Activated naive CD4-positive, alpha-beta T cell treated with Interleukin-2 at 50 U/mL for 16 hours (primary cell): ENCODE measurements around the gene SLC2A1.
"Not testable (repeated sequence)": the region's sequence is repeated elsewhere in the genome, so short reads cannot be mapped to it uniquely, and the experiment has no call there.

Experiments used
- DNase-seq: peaks from one replicate; pipeline ENCODE4 v3.0.0-alpha.2; 2020

Gene SLC2A1

GRCh38 chr1:42927274-42927841 lies 31.3 kb downstream of the SLC2A1 start:
- DNase-seq = no peak

- DNase-seq = no peak
These were observed 31.8 kb downstream of the SLC2A1 start for GRCh38 chr1:42926879-42927242.

- no peak for DNase-seq
These were observed 32.3 kb downstream of the SLC2A1 start for GRCh38 chr1:42926235-42926878.

DNA sequence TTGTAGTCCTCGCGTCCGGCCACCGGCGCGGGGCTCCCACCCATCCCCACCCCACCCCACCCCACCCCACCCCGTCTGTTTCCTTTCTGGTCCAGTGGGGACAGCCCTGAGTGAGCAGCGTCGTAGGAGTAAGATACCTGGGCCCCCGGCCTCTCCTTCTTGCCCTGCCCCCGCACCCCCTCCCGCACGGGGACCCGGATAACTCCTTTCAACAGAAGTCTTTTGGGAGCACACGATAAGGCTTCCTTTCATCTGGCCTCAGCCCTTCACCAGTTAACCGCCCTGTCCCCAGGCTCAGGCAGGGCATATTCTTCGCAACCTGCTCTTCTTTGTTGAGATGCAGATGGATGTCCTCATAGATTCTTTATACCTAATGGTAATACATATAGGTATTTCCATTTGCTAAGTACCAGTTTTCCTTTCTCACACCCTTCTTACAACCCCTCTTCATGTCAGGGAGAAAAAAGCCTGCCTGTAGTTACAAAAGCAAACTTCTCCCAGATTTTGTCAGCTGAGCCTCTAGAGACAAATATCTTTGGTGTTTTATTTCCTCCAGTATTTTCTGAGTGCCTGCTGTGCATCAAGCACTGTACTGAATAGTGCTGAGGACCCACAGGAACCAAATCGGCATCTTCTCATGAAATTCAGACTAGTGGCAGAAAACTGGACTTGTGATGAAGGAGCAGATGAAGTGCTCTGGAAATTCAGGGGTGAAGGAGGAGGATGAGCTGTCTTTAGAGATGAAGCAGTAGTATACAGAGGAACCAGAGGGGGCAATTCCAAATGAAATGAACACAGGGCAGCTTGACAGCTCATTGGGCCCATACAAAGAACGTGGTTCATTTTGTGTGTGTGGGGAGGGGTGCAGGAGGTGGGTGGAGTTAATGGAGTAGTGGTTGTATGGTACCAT lies 33.6 kb downstream of the SLC2A1 start:
- peak; percentile 24 for DNase-seq

DNA sequence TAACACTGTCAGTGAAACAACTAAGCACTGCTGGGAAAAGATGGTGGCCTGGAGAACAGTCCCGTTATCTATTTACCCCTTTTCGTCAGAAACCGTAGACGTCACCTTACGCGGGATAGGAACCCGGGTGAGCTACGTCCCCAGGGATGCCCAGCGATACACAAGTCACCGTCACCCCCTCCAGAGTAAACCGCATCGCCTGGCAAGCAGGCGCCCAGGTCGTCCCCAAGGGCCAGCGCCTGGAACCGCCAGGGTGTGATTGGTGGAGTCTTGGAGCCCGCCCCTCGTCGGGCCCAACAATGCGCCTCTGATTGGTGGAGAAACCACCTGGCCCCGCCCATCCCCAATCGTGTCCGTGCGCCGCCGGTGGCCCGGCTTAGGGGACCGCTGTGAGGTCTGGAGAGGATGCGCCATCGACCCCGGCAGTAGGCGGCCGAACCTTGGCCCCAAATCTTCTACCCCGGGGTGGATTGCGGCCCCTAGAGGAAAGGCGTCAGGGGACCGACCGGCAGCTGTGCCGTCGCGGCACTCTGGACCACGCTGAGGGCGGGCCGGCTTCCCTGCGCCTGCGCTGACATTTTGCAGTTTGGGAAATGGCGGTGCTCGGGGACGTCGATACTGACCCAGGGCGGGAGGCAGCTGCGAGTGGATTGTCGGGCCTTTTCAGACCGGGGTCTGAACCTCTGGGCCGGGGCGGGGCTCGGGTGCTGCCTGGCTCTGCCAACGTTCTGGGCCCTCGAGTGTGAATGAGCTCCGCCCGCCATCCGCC lies 34.4 kb downstream of the SLC2A1 start:
- DNase-seq = peak; percentile 94

GRCh38 chr1:42923367-42924081 lies 35.1 kb downstream of the SLC2A1 start:
- DNase-seq = no peak

- DNase-seq = peak; percentile 59
These were observed 35.8 kb downstream of the SLC2A1 start for GRCh38 chr1:42922687-42923366.

- no peak for DNase-seq
These were observed 36.9 kb downstream of the SLC2A1 start for GRCh38 chr1:42921769-42922168.

GRCh38 chr1:42919651-42920050 lies 39.0 kb downstream of the SLC2A1 start:
- DNase-seq = not testable (repeated sequence)

GRCh38 chr1:42917241-42917495 lies 41.5 kb downstream of the SLC2A1 start:
- DNase-seq = no peak

DNA sequence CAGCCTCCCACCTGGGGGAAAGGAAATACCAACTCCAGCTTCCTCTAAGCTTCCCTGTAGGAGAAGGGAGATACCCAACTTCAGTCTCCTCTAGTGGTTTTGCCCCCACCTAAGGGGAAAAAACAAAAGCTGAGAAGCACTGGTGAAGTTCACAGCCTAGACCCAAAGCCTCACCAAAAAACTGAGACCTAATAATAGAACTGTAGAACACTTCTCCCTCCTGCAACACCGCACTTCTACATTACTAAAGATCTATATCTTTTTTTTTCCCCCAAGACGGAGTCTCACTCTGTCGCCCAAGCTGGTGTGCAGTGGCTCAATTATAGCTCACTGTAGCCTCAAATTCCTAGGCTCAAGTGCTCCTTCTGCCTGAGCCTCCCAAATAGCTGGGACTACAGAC lies 43.2 kb downstream of the SLC2A1 start:
- no peak for DNase-seq

DNA sequence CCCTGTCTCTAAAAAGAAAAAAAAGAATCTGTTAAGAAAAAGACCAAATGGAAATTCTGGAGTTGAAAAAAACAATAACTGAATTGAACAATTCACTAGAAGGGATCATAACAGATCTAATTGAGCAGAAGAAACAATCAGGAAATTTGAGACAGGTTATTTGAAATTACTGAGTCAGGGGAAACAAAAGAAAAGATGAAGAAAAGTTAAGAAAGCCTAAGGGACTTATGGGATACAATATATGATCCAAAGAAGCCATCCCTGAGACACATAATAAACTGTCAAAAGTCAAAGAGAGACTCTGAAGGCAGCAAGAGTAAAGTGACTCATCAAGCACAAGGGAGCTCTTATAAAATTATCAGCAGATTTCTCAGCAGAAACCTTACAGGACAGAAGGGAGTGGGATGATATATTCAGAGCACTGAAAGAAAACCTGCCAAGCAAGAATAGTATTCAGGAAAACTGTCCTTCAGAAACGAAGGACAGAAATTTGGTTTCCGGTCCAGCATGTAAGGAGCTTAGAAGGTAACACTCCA lies 44.5 kb downstream of the SLC2A1 start:
- DNase-seq = no peak

GRCh38 chr1:42913426-42914091 lies 45.1 kb downstream of the SLC2A1 start:
- DNase-seq = peak; percentile 47

GRCh38 chr1:42910985-42911384 lies 47.7 kb downstream of the SLC2A1 start:
- no peak for DNase-seq

DNA sequence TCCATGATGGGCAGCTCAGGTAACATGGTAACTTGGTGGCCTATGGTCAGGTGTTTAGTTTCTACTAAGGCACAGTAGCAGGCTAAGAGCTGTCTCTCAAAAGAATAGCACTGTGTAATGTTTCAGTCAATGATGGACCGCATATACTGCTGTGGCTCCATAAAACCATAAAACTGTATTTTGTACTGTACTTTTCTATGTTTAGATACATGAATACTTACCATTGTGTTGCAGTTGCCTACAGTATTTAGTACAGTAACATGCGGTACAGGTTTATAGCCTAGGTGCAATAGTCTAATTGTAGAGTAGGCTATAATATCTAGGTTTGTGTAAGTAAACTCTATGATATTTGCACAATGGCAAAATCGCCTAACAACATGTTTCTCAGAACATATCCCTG lies 50.6 kb downstream of the SLC2A1 start:
- no peak for DNase-seq

DNA sequence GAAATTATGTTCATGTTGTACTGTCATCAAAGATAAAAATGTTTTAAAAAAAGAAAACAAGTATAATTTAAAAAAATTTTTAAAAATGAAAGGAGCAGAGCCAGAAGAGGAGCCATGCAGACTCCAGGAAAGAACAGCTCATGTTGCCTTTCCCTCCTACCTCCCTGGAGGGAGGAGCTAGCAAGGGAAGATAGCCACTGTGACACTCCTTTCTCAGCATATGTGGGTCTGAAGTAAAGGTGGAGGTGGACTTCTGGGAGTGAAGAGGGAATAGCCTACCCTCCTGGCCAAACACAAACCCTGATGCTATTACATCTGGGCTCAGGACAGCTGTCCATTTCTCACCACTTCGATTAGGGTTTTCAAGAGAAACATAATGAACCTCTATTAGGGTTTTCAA lies 54.2 kb downstream of the SLC2A1 start:
- DNase-seq = no peak

DNA sequence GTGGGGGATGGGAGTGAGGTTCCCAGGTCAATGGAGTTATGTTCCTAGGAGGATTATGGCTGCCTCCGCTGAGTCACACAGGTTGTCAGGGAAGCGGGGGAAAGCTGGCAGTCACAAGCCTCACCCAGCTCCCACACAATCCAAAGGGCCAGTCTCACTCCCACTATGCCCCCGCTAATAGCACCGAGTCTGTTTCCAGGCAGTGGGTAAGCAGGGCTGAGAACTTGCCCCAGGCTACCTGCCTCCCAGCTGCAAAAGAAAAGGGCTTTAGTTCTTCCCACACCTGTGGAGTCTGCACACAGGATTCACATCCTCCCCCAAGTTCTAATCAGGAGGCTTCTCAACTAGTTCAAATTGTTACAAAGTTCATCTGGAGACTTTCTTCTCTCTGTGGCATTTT lies 58.7 kb downstream of the SLC2A1 start:
- not testable (repeated sequence) for DNase-seq

DNA sequence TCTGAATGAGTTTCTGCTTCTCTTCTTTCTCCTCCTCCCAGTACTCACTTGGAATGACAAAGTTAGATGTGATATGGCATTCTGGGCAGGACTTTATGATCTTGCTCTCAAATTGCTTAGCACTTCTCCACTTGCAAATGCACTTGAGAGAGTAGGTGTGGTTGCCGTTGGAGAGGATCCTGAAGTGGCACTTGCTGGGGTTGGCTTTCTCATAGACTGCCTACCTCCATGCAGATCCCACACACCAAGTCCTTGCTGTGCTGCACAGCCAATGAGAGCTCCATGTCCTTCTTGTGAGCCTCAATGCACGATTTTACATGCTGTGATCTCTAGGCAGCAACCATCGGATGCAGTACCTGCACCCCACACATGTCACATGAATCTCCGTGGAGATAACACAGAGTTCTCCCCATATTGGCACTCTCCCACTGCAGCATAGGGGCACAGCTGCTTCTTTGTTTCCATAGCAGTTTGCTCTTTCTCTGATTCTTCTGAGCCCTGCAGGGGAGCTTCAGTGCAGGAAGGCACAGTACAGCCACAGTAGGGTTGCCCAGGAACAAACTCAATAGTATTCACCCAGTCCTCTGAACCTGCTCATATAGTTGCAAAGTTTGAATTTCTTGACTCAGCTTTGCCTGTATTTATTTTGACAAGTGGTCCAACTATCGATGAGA lies 67.1 kb downstream of the SLC2A1 start:
- DNase-seq = no peak

DNA sequence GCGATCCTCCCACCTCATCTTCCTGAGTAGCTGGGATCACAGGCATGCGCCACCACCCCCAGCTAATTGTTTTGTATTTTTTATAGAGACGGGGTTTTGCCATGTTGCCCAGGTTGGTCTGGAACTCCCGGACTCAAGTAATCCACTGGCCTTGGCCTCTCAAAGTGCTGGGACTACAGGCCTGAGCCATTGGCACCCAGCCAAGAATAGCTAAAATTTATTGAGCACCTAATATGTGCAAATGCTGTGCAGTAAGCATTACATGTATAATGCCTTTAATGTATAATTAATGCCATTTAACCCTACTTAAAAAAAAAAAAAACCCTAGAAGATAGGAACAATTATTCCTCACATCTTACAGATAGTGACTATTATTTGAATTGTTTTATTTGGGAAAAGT lies 69.4 kb downstream of the SLC2A1 start:
- DNase-seq = no peak

GRCh38 chr1:42888013-42888633 lies 70.5 kb downstream of the SLC2A1 start:
- DNase-seq = no peak
